ENCODE data around the gene COL4A3.

Gene COL4A3

DNA sequence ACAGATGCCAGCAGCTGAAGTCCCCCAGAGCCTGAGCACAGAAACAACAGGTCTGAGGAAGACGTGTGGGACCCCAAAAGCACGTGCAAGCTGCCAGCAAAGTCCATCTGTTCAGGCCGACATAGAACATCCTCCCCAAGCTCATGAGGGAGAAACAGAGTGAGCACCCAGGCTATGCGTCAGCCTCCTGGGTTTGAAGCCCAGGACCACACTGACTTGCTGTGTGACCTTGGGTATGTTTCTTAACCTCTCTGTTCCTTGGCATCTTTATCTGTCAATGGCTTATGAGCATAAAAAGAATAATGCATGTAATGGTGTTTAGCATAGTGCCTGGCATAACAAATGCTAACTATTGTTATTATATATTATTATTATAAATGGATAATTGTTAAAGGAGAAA, 40.7 kb upstream of the COL4A3 start:
- Histone ChIP-seq H3K36me3 (ENCODE audit: control insufficient read depth, insufficient read depth, low read length) (no peaks in the 10 kb centered on the region; the same call in 1 of the 2 replicates), H3K27me3 (replicated peaks; ENCODE audit: control insufficient read depth, insufficient read depth, low read length) (no peaks in the 10 kb centered on the region), H3K4me3 (replicated peaks; ENCODE audit: low read depth, low read length) (no peak overlapping the region)
- DNase-seq (ENCODE audit: extremely low read depth, insufficient read length) = no peak
- TF ChIP-seq, protein P1, sequence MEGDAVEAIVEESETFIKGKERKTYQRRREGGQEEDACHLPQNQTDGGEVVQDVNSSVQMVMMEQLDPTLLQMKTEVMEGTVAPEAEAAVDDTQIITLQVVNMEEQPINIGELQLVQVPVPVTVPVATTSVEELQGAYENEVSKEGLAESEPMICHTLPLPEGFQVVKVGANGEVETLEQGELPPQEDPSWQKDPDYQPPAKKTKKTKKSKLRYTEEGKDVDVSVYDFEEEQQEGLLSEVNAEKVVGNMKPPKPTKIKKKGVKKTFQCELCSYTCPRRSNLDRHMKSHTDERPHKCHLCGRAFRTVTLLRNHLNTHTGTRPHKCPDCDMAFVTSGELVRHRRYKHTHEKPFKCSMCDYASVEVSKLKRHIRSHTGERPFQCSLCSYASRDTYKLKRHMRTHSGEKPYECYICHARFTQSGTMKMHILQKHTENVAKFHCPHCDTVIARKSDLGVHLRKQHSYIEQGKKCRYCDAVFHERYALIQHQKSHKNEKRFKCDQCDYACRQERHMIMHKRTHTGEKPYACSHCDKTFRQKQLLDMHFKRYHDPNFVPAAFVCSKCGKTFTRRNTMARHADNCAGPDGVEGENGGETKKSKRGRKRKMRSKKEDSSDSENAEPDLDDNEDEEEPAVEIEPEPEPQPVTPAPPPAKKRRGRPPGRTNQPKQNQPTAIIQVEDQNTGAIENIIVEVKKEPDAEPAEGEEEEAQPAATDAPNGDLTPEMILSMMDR (IDR thresholded peaks at IDR 0.05; ENCODE audit: insufficient read depth, low read length, poor library complexity, severe bottlenecking) = no peak

DNA sequence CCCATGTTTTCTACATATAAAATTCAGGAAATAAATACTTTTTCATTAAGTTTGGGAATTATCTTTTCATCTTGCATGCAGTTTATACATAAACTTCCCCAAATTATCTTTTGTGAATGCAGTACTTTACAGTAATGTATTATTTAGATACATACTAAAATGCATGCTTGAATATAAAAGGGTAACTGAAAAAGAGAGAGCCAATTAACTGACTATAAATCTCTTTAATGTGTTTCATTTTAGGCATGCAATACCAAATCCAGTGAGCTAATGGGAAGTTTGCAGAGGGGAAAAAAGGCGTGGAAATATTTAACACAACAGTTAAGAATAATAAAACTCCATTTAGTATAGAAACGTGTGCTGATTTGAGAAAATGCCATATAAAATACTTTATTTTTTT, 39.6 kb upstream of the COL4A3 start:
- TF ChIP-seq, protein P1 (IDR thresholded peaks at IDR 0.05; ENCODE audit: insufficient read depth, low read length, poor library complexity, severe bottlenecking) = no peak
- no peak overlapping the region for H3K4me3 ChIP-seq (replicated peaks; ENCODE audit: low read depth, low read length)
- no peaks in the 10 kb centered on the region; the same call in 1 of the 2 replicates for H3K36me3 ChIP-seq (ENCODE audit: control insufficient read depth, insufficient read depth, low read length)
- DNase-seq (ENCODE audit: extremely low read depth, insufficient read length) = no peak
- no peaks in the 10 kb centered on the region for H3K27me3 ChIP-seq (replicated peaks; ENCODE audit: control insufficient read depth, insufficient read depth, low read length)

DNA sequence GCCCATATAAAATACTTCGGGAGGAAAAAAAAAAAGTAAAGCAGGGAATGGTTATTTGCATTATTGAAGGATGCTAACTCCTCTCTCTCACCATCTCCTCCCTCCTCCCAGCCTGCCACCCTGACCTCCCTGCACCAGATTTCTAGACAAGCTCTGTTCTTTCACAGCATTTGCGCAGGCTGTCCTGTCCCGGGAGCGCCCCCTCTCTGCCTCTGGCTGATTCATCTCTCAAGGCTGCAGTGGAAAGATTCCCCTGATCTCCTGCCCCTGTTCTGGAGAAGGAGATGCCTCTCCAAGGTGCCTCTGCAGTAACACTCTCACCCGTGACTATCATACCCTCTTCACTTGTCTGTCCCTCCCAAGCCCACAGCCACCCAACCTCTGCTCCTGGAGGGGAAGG, 38.9 kb upstream of the COL4A3 start:
- TF ChIP-seq, protein P1 (IDR thresholded peaks at IDR 0.05; ENCODE audit: insufficient read depth, low read length, poor library complexity, severe bottlenecking) = no peak
- no peak for DNase-seq (ENCODE audit: extremely low read depth, insufficient read length)
- Histone ChIP-seq H3K27me3 (replicated peaks; ENCODE audit: control insufficient read depth, insufficient read depth, low read length) (no peaks in the 10 kb centered on the region), H3K4me3 (replicated peaks; ENCODE audit: low read depth, low read length) (no peak overlapping the region), H3K36me3 (ENCODE audit: control insufficient read depth, insufficient read depth, low read length) (no peaks in the 10 kb centered on the region; the same call in 1 of the 2 replicates)

DNA sequence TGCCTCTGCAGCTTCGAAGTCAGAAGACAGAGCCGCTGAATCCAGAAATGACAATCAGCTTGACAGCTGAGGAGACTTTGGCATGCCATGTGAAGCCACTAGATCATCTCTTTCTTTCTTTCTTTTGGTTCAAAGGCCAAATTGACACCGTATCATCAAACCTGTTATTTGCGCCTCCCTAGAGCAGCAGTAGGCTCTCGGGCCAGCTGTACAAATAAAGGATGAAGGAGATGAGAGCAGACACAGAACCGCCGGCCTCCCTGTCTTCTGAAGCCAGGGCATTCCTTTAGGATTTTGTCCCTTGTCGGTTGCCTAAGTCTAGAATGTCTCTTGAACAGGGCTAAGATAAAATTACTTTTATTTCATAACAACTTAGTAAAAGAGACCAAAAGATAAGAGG, 37.2 kb upstream of the COL4A3 start:
- Histone ChIP-seq H3K4me3 (replicated peaks; ENCODE audit: low read depth, low read length) (no peak overlapping the region), H3K36me3 (ENCODE audit: control insufficient read depth, insufficient read depth, low read length) (no peaks in the 10 kb centered on the region; the same call in 1 of the 2 replicates), H3K27me3 (replicated peaks; ENCODE audit: control insufficient read depth, insufficient read depth, low read length) (no peaks in the 10 kb centered on the region)
- TF ChIP-seq, protein P1 (IDR thresholded peaks at IDR 0.05; ENCODE audit: insufficient read depth, low read length, poor library complexity, severe bottlenecking) = no peak
- no peak for DNase-seq (ENCODE audit: extremely low read depth, insufficient read length)

DNA sequence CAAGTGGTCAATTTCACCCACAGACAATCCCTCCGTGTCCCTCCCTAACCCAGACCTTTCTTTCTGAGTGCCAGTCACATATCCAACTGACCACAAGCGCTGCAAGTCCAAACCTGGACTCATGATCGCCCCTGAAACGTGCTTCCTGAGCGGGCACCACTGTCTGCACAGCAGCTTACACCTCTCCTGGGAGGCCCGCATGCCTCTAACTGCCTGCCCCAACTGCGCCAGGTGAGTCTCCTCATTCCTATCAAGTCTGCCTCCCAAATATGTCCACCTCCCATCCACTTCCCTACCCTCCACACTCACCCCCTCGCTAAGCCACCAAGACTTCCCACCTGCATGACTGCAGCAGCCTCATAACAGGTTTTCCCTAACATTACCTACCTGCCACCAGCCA, 33.8 kb upstream of the COL4A3 start:
- no peaks in the 10 kb centered on the region; the same call in 1 of the 2 replicates for H3K36me3 ChIP-seq (ENCODE audit: control insufficient read depth, insufficient read depth, low read length)
- TF ChIP-seq, protein P1 (IDR thresholded peaks at IDR 0.05; ENCODE audit: insufficient read depth, low read length, poor library complexity, severe bottlenecking) = no peak
- H3K27me3 ChIP-seq (replicated peaks; ENCODE audit: control insufficient read depth, insufficient read depth, low read length) = no peaks in the 10 kb centered on the region
- H3K4me3 ChIP-seq (replicated peaks; ENCODE audit: low read depth, low read length) = no peak overlapping the region
- DNase-seq (ENCODE audit: extremely low read depth, insufficient read length) = no peak

DNA sequence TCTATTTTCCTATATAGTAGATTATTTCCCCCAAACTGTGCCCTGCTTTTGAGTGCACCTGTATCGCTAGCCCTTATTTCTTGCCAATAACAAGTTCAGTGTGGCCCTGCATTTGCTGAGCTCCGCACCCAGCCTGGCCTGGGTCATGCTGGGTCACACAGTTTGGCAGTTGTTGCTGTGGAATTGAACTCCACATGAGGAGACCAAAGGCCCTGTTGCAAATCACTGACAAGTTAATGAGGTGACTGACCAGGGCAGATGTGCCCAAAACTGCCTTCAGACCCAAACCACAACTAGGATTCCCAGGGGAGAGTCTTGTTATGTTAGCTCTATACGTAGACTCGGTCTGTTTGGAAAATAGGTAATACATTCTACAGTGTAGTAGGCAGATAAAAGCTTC, 31.4 kb upstream of the COL4A3 start:
- no peak for DNase-seq (ENCODE audit: extremely low read depth, insufficient read length)
- TF ChIP-seq, protein P1 (IDR thresholded peaks at IDR 0.05; ENCODE audit: insufficient read depth, low read length, poor library complexity, severe bottlenecking) = no peak
- Histone ChIP-seq H3K27me3 (replicated peaks; ENCODE audit: control insufficient read depth, insufficient read depth, low read length) (no peaks in the 10 kb centered on the region), H3K4me3 (replicated peaks; ENCODE audit: low read depth, low read length) (no peak overlapping the region), H3K36me3 (ENCODE audit: control insufficient read depth, insufficient read depth, low read length) (no peaks in the 10 kb centered on the region; the same call in 1 of the 2 replicates)
